Stimulated activated CD8-positive, alpha-beta memory T cell treated with anti-CD3 and anti-CD28 coated beads, Interleukin-7, amount 100 ng/mL, for 24 hours (primary cell): ENCODE measurements around the gene TTC34.

Experiments used
- DNase-seq: peaks from one replicate; pipeline ENCODE4 v3.0.0-alpha.2; 2020; ENCODE audit warnings: low read depth

The TTC34 gene

DNA sequence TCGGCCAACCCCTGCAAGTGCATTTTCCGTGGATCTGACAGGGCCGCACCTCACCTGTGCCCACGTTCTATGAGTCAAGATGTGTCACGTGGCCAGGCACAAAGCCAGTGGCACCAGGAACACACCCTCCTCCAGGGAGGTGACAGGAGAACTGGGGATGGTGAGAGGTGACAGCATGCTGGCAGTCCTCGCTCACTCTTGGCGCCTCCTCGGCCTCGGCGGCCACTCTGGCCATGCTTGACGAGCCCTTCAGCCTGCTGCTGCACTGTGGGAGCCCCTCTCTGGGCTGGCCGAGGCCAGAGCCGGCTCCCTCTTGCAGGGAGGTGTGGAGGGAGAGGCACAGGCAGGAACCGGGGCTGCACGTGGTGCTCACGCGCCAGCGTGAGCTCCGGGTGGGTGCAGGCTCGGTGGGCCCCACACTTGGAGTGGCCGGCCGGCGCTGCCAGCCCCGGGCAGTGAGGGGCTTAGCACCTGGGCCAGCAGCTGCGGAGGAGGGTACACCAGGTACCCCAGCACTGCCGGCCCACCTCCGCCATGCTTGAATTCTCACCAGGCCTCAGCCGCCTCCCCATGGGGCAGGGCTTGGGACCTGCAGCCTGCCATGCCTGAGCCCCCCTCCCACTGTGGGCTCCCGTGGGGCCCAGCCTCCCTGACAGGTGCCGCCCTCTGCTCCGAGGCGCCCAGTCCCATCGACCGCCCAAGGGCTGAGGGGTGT lies 11.6 kb upstream of the TTC34 start:
- DNase-seq: no peak

DNA sequence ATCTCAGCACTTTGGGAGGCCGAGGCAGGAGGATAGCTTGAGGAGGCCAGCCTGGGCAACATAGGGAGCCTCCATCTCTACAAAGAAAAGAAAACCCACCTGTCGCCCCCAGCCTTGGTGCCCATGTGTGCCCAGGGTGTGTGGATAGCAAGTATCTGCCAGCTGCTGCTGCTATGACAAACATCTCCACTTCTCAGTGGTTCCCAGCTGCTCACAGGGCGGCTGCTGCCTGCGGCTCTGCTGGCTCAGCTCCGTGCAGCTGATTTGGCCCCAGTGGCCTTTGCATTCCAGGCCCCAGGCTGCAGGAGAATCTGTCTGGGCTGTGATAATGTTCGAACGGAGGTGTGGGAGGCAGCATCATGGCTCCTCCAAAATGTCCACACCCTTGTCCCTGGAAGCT lies 10.6 kb upstream of the TTC34 start:
- DNase-seq: no peak

DNA sequence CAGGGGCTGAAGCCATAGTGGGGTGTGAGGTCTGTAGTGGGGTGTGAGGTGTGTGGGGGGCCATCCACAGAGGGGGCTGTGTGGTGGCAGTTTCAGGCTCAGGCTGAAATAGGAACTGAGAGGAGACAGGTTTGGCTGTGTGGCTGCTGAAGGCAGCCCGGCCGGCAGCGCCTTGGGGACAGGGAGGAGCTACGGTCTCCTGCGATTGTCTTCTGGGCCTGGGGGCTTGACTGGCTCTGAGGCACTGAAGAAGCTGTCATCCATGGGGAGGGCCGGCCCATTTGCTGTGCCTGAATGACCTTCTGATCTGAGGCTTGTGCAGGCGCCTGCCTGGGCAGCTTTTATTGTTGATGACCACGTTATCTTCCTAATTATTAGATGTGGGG lies 10.0 kb upstream of the TTC34 start:
- no peak for DNase-seq

DNA sequence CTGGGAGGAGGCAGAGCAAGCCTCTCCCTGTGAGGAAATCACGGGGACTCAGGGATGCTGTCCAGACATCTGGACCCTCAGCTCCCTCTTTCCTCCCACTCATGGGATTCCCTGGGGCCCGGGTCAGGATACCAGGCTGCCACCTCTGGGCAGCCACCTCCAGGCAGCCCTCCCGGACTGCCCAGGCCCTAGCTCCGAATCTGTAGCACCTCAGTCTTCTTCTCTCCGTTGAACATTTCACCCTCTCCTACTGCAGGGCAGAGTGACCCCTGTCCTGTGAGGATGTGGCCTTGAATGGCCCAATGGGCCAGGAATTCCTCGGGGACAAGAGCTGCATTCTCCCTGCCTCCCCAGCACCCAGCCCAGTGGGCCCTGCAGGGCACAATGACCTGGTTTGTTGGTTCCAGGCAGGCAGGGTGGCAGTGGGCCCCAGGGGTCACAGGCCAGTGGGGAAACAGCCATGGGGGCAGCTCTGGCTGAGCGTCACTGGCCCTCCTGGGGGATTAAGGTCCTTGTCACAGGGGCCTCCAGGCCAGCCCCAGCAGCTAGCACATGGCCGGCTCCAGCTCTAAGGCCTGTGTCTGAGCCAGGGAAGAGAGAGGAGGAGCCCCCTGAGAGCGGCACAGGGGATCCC lies 9.5 kb upstream of the TTC34 start:
- DNase-seq: no peak

DNA sequence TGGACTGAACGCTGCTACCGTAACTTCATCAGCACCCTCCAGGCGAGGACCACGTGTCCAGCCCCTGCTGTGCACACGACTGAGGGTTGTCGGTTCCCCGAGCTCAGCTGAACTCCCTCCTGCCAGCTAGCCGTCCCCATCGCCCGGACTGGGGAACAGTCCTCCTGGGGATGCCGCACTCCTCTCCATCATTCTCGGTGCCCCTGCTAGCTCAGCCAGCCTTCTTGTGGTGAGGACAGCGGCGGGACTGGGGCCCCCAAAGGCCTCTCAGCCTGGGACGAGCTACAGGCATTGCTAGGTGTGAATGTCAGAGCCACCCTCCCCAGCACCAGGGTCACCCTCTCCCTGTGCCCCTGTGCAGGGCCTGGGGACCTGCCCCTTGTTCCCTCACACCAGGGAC lies 8.8 kb upstream of the TTC34 start:
- no peak for DNase-seq

DNA sequence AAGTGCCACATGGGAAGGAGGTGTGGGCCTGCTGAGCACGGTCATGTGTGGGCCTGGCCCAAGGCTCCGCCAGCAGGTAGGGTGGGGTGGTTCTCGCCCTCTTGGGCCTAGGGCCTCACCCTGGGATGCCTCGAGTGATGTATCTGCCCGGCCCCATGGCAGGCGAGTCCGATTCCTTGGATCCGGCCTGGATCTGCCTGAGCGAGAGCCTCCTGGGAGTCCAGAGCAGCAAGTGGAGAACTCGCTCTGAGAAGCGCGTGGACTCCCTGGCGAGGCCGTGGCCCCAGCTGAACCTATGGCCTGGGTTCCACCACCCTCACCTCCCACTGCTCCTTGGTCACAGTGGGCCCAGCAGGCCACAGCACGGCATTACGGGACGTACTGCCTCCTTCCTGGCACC lies 8.2 kb upstream of the TTC34 start:
- no peak for DNase-seq

DNA sequence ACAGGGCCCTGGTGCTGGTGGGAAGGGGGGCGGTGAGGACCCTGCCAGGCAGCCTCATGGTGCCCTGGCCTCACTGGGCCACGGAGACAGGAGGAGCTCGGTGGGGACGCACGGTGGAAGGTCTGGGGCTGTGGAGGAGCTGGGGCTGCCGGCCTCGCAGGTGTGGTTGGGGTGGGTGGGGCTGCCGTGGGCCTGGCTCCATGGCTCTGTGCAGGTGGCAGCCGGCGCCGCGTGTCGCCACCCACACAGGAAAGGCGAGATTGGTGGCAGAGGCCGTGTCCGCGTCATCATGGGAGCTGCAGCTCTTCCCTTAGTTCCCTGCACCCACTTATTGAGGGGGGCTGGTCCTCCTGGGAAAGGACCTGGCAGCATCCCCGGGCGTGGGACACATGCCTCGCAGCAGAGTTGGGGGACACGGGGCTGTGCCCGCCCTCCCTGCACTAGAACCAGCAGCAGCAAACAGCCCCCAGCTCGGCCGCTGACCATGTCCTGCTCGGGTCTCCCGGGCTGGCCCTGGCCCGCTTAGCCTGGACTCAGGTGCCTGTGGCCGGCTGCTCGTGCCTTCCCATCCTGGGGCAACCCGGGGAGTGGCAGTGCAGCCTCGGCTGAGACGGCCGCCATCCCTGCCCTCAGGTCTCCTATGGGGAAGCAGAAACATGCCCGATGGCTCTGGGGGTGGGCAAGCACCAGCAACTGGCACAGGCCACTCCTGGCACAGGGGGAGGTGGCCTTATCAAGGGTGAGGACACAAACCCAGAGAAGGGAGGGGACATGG lies 7.5 kb upstream of the TTC34 start:
- DNase-seq: no peak

DNA sequence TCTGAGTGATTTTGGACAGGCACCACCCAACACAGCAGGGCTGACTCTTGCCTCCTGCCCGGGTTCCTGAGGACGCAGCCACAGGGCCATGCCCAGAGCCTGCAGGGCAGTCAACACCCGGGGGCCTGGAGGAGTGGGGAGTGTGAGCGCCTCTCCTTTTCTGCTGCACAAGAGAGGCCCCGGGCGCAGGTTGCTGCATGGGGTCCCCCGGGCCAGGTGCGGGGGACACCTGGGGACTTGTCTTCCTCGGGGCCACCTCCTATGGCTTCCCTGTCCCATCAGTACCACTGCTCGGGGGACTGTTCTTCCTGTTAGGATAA lies 6.9 kb upstream of the TTC34 start:
- DNase-seq: no peak

DNA sequence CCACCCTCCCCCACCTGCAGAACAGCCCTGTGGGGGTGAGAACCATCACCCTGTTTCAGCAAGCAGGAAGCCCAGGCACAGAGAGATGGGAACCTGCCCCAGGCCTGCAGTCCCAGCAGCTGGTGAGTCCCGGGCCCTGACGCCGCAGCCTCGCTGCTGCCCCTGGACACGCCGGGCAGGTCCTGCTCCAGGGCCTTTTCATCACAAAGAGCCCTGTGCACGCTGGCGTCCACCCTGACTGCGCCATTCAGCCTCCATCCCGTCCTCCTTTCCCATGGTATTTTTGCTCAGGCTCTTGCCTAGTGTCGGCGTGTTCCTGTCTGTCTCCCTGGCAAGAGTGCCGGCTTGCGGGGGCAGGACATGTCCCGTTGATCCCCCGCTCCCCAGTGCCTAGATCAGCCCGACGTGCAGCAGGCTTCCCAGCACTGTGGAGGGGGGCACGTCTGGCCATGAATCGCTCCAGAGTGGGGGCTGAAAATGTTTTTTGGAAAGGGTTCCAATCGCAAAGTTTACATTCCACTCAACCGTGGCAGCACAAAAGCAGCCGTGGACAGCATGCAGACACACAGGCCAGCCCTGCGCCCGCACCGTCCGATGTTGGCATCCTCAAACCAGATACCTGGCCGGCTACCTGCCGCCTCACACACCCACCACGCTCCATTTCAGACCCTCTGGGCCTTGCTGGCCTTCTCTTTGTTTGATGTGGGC lies 6.3 kb upstream of the TTC34 start:
- no peak for DNase-seq

DNA sequence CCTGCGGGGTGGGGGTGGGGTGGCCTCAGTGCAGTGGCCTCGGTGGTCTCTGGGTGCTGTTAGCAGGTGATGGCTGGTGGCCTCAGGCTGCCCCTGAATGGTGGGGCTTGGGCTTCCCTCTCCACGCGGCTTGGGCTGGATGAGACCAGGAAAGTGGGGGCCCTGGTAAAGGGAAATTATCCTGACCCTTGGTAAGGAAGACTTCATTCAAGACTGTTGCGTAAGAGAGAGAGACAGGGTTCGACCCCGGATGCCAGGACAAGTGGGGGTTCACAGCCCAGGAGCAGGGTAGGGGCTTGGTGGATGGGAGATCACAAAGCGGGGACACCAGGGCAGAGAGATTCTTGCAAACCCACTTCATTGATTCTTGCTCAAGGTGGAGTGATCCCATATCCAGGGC lies 5.5 kb upstream of the TTC34 start:
- DNase-seq: no peak

DNA sequence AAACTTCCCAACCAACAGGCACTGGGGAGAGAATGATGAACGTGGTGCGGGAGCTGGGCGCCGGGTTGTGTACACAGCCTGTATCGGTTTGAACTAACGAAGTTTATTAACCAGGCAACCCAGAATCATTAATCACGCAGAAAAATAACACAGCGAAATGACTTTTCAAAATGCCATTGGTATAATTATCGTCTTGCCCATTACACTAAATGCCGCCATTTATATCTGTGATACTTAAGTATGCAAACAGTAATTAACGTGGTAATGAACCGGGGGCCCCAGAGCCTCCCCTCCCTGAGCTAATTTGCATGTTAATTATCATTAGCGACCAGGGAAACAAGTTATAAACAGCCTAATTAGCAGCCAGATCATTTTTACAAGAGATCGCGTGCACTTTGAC lies 5.1 kb upstream of the TTC34 start:
- no peak for DNase-seq

DNA sequence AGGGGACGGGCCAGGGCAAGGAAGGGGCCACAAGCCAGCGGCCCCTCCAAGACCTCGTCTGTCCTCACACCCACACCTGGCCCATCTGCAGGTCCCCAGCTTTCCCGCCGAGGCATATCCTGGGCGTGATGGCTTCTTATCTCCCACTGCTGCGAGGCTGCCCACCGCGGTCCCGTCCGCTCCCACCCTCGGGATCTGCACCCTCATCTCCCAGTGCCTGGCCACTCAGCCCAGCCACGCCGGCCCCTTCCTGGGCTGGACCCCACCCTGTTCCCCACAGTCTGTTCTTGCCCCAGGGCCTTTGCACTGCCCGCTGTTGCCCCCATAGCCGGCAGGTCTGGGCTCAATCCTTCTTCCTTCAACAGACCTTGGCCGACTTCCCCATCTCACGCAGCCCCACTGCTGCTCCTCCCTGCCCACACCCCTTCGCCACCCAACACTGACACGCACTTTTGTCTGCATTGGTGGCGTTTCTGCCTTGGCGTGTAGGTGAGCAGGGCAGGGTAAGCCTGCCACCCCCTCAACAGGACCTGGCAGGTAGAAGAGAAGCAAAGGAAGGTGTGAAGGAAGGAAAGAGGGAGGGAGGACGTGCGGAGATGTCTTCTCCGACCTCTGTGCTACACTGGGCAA lies 4.4 kb upstream of the TTC34 start:
- no peak for DNase-seq

DNA sequence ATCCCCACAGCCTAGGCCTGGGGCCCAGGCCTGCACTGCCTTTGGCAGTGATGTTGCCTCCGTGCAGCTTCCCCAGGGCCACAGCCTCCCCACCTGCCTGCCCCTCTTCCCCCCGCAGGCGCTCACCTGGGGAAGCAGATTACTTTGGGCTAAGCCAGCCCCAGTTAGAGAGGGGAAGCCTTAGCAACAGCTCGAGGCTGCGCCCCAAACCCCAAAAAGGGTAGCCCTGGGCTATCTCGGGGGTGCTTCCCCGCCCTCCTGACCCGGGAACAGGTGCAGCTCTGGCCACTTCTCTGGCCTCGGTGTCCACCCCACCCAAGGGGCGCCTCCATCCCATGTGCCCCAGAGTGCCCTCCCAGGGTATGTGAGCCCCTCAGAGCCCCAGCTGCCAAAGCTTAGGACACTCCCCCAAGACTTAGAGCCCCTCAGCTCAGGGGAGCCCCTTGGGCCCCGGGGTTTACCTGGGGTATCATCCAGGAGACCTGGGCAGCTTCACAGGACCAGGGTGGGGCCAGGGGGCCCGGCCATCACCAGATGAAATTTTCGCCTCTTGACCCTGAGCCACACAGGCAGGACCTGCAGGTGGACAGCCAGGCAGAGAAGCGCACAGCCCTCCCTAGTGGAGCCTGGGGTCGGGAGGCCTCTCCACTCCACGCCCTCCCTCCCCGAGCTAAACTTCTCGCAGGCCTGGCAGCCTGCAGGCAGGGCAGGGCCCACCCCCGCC lies 3.3 kb upstream of the TTC34 start:
- DNase-seq: no peak

DNA sequence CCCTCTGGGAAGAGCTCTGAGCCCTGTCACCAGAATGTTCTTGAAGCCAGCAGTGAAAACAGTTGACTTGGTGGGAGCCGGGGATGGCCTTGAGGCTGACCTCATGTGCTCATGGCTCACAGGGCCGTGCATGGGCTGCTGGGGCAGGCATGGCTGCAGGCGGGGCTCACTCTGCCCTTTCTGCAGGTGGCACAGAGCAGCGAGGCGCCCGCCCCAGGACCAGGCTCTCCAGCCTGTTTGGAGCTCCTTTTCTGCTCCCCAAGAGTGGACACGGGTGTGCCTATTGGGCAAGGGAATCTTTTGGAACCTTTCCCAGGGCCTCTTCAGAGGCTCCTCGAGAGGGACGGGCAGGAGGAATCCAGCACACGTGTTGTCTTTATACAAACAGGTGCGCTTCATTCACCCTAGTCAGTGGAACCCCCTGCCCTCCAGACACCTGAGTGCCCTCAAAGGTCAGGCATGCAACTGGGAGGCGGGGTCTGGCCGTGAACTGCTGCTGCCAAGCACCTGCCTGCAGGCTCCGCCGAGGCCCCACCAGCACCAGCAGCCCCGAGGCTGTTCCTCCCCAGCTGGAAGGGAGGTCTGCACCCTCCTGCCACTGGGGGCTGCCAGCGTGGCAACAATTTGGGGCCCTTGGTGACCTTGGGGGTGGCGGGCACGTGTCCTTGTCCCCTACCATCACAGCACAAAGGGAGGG lies 2.6 kb upstream of the TTC34 start:
- DNase-seq: no peak

DNA sequence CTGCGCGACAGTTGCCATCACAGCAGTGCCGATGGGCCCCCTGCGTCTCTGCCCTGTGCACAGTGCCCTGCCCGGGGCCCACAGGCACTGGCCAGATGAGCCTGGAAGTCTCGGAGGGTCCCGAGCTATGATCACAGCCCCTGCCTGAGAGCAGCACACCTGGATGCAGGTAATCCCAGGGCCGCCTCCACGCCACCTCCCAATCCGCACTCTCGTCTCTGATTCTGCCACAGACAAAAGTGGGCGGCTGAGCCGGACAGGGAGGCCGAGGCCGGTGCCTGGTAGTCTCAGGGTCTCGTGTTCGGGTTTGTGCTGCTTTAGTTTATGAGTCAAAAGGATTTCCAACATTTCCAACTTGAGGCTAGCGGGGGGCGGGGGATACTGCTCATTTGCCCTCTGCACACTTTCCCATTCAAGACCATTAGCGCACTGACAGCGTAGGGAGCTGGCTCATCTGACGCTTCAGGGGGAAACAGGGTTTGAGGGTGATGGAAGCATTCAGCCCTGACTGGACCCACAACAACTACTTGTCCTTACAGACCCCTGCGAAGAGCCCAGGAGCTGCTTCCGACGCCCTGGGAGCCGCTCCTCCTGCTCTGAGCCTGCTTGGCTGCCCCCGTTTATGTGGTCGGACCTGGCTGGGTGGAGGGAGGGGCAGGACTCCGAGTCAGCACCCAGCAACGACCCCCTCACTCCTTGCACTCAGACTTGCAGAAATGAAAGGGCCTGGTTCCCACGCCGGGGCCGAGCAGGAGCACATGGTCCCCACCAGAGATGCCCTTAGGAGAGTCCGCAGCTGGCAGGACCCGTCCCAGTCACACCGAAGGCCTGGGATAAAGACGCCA lies 1.8 kb upstream of the TTC34 start:
- DNase-seq: no peak

DNA sequence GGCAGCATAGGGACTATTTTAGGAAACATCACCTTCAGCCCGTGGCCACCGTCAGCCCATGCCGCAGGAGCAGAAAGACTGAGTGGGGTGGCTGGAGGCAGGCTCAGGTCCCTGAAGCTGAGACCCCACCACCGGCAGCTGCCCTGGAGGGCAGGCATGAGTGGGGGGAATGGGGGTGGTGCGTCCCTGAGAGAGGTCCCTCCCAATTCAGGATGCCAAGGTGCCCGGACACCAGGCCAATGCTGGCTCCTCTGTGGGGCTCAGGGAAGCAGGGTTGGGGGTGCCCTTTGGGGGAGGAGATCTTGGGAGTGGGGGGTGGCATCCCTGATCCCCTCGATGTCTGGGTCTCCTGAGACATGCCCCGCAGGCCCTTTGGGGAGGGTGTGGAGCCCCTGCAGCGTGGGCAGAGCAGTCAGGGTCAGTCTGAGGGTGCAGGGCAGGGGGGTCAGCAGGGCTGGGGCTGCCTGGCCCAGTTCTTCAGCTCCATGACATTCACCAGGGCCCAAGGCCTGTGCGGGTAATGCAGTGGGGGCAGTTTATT lies 998 bp upstream of the TTC34 start:
- no peak for DNase-seq

DNA sequence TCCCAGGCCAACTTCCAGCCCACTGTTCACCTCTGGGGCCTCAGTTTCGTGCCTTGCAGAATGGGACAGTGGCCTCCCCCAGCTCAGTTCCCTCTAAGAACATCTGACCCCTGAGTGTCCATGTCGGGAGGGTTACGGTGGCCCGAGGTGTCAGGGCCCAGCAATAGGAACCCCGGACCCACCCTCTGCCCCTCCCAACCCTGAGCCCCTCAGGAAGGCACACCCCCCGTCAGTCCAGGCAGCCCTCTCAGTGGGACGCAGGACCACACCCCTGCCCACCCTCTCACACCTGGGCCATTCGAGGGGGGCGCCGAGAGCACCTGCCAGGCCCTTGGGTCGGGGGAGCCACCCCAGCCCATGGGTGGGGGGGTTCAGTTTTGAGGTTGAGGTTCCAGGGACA lies 447 bp downstream of the TTC34 start:
- no peak for DNase-seq

DNA sequence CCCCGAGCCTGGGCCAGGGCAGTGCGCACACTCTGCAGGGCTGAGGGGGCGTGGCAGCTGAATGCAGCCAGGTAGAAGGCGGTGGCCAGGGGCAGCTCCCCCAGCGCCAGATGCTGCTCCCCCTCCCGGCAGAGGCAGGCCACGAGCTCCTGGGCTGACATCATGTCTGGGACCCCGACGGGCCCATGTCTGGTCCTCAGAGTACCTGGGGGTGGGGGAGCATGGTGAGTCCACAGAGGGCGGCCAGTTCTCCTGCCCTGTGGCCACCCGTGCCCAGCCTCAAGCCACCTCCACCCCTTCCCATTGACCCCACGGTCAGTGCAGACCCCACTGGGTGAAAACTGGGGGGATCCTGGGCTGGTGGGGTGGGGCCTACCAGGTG lies 838 bp downstream of the TTC34 start:
- DNase-seq: no peak

DNA sequence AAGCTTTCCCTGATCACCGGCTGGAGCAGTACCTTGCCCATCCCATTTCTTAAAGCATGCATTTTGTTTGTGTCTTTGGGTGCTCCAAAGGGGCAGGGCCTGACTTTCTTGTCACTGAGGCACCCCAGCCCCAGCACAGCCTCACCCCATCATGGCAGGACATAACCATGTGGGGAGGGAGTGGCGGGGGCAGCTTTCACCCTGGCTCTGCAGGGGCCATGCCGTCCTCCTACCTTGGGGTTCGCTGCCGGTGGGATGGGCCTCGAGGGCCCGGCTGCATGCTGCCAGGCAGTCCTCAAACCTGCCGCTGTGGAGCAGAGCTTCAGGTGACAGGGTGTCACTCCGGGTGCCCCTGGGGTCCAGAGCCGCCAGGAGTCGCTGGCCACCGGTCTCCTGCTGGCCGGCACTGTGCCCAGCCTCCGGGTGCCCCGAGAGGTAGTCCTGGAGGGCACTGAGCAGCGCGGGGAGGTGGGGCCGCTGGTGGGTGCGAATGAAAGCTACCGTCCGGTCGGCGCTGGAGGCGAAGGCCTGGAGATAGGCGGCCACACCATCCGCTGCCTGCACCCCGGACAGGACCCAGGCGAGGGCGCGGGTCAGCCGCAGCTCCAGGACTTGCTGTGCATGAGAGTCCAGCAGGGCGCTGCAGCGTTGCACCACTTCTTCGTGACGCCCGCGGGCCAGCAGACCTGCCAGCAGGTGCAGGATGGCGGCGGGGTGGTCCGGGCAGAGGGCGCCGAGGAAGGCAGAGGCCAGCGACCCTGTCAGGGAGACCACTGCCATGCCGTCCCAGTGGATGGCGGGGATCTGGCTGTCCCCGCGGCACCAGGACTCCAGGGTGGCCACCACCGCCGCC lies 1.5 kb downstream of the TTC34 start:
- no peak for DNase-seq
